Erythroblast (primary cell): ENCODE measurements around the gene PLTP.

Experiments
- GATA1 ChIP-seq: IDR thresholded peaks from 2 replicates; pipeline ENCODE4 v1.6.1; 2011; ENCODE audit warnings: low read depth, mild to moderate bottlenecking, control low read depth, low read length, moderate library complexity
- POLR2A ChIP-seq: IDR thresholded peaks from 2 replicates; pipeline ENCODE4 v1.6.1; 2011; ENCODE audit warnings: mild to moderate bottlenecking, low read length

DNA sequence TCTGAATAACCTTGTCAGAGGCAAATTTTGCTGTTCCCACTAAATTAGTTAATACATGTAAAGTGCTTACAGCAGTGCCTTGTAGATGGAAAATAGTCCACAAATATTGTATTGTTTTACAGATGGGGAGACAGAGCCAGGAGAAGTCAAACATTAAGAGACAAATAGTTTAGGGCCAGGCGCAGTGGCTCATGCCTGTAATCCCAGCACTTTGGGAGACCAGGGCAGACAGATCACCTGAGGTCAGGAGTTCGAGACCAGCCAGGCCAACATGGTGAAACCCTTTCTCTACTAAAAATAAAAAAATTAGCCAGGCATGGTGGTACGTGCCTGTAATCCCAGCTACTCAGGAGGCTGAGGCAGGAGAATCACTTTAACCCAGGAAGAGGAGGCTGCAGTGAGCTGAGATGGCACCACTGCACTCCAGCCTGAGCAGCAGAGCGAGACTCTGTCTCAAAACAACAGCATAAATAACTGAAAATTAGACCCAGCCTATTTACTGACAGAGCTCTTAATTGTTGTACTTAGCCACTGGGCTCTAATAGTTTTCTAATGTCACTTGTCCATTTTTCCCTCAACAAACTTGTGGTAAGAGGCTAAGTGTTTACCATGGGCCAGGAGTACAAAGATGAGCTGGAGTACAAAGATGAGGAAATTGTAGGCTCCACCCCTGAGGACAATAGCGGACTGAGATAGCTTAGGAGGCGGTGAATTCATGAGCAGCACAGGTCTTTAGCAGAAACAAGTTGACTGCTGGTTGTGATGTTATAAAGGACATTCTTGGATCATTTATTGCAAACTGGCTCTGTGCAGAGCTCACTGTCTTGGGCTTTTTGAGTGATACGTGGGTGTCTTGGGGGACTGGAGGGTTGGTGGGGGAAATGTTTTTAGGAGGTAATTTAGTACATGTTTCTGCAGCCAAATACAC, 48.1 kb downstream of the PLTP start:
- TF ChIP-seq POLR2A (no peak), GATA1 (no peak)
